ENCODE measurements around the gene PNMT.

PNMT gene

DNA sequence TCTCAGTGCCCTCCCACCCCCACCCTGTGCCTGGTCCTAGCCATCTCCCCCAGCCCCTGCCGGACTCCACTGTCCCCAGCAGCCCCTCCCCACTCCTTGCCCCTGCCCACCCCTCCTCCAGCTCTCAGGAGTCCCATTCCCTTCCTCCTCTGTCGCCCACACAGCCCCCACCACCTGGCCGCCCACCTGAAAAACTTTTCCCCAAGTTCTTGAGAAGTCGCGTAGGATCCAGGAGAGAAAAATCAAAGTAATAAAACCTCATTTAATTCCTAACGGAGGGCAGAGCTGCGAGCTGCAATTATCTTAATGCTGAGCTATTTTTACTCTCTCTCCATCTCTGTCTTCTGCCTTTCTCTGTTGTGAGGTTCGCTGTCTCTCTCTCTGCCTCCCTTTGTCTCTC is 43.9 kb upstream of the PNMT start:
- no peak overlapping the region for H3K4me3 ChIP-seq (ENCODE audit: low read length)
- TF ChIP-seq, protein P1, sequence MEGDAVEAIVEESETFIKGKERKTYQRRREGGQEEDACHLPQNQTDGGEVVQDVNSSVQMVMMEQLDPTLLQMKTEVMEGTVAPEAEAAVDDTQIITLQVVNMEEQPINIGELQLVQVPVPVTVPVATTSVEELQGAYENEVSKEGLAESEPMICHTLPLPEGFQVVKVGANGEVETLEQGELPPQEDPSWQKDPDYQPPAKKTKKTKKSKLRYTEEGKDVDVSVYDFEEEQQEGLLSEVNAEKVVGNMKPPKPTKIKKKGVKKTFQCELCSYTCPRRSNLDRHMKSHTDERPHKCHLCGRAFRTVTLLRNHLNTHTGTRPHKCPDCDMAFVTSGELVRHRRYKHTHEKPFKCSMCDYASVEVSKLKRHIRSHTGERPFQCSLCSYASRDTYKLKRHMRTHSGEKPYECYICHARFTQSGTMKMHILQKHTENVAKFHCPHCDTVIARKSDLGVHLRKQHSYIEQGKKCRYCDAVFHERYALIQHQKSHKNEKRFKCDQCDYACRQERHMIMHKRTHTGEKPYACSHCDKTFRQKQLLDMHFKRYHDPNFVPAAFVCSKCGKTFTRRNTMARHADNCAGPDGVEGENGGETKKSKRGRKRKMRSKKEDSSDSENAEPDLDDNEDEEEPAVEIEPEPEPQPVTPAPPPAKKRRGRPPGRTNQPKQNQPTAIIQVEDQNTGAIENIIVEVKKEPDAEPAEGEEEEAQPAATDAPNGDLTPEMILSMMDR (conservative IDR thresholded peaks at IDR 0.05; ENCODE audit: low read length): no peak
- no peak for DNase-seq (ENCODE audit: low read depth)

DNA sequence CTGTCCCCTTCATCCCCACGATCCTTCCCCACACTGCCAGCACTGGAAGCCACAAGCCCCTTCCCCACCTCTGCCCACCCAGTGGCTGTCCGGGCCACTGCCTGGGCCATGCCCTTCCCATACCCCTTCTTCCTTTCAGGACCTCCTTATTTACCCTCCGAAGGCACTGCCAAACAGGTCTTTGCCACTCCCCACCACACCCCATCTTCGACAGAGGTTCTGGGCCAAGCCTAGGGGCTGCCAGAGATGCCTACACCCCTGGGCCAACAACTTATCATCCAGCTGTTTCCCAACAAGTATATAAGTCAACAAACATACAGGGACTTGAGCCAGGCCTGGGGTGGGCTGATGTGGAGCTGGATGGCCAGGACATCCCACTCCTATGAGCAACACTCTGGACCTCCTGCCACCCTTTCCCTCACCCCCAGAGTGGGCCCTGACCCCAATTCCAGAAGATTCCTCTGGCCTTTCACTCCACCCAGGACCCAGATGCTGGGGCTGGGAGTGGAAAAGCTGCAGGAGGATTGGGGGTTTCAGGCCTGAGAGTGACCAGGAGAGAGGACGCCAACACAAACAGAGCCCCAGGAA is 43.0 kb upstream of the PNMT start:
- no peak overlapping the region for H3K4me3 ChIP-seq (ENCODE audit: low read length)
- DNase-seq (ENCODE audit: low read depth): no peak
- TF ChIP-seq, protein P1 (conservative IDR thresholded peaks at IDR 0.05; ENCODE audit: low read length): no peak

DNA sequence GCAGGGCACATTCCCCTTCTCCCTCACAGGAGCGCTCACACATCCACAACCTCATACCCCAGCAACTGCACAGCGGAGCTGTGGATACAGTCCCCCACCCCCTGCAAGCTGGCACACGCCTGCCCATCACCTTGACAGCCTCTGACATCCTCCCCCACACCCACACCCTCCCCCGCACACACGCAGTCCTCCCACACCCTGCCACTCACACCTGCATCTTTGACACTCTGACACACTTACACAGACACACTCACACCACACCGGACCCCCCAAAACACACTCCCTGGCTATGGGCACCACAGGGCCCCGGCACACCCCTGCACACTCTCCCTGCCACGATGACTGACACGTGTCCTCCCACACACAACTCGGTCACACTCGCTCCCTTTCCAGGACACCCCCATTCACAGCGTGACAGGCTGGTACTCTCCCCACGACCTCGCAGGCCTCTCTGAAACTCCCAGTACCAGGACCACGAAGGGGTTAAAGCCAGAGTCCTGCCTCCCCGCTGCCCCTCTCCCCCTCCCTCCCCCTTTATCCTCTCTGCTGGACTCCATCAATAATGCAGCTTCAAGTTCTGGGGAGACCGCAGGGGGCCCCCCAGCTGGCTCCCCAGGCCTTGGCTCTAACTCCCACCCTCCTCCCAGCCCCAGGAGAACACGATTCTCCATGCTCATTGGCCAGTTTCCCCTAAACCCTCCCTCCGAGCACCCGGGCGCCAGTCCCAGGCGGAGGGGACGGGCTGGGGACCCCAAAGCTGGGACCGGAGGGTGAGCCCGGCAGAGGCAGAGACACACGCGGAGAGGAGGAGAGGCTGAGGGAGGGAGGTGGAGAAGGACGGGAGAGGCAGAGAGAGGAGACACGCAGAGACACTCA is 41.8 kb upstream of the PNMT start, which contains the start of gene PPP1R1B:
TSS of gene PPP1R1B (plus strand) at position 782 of the 876 bp plus-strand sequence. CDS start 441 bp downstream, outside the sequence.
- TF ChIP-seq, protein P1 (conservative IDR thresholded peaks at IDR 0.05; ENCODE audit: low read length): no peak
- H3K4me3 ChIP-seq (ENCODE audit: low read length): no peak within 1 kb of the TSS
- no peak for DNase-seq (ENCODE audit: low read depth)

DNA sequence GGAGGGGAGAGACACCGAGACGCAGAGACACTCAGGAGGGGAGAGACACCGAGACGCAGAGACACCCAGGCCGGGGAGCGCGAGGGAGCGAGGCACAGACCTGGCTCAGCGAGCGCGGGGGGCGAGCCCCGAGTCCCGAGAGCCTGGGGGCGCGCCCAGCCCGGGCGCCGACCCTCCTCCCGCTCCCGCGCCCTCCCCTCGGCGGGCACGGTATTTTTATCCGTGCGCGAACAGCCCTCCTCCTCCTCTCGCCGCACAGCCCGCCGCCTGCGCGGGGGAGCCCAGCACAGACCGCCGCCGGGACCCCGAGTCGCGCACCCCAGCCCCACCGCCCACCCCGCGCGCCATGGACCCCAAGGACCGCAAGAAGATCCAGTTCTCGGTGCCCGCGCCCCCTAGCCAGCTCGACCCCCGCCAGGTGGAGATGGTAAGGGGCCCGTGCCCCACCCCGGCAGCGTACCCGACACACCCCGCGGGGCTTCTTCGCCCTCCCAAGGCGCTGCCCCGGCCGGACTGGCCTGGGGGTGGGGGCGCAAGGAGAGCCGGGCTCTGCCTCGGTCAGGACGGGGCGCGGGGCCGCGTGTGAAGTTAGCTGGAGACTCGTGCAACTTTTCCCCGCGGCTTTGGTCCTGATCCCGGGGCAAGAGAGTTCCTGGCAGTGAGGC is 41.1 kb upstream of the PNMT start:
- DNase-seq (ENCODE audit: low read depth): no peak
- TF ChIP-seq, protein P1 (conservative IDR thresholded peaks at IDR 0.05; ENCODE audit: low read length): no peak
- H3K4me3 ChIP-seq (ENCODE audit: low read length): no peak overlapping the region

DNA sequence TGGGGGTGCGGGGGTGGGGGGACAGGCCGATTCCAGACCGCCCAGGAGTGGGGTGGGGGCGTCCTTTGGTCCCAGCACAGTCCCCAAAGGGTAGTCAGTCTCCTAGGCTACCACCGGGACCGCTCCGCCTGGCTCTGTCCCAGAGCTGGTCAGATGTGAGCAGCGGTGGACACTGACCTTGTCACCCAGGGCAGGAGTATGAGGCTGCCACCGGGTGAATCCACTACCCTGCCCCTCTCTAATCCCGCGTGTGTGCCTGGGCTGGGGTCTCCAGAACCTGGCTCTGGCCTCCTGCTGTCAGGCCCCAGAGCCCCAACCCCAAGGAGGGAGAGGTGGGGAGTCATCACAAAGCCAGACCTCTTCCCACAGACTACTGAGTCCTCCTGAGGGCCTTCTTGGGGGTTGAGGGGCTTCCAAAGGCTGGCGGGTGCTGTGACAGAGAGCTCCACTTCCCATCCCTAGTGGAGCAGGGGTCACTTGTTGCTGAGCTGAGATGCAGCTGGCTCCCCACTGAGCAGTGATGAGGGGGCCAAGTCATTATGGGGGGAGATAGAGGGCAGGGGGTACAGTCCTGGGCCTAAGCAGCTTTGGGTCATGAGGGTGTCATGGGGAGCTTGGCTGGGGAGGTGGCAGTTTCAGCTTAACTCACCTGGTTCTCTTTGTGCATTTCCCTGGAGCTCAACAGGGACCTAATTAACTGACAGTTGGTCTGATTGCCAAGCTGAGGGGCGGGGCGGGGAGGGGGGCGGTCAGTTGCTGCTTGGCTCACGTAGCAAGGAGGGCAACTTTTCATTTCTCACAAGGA is 40.3 kb upstream of the PNMT start:
- TF ChIP-seq, protein P1 (conservative IDR thresholded peaks at IDR 0.05; ENCODE audit: low read length): no peak
- H3K4me3 ChIP-seq (ENCODE audit: low read length): no peak overlapping the region
- no peak for DNase-seq (ENCODE audit: low read depth)

DNA sequence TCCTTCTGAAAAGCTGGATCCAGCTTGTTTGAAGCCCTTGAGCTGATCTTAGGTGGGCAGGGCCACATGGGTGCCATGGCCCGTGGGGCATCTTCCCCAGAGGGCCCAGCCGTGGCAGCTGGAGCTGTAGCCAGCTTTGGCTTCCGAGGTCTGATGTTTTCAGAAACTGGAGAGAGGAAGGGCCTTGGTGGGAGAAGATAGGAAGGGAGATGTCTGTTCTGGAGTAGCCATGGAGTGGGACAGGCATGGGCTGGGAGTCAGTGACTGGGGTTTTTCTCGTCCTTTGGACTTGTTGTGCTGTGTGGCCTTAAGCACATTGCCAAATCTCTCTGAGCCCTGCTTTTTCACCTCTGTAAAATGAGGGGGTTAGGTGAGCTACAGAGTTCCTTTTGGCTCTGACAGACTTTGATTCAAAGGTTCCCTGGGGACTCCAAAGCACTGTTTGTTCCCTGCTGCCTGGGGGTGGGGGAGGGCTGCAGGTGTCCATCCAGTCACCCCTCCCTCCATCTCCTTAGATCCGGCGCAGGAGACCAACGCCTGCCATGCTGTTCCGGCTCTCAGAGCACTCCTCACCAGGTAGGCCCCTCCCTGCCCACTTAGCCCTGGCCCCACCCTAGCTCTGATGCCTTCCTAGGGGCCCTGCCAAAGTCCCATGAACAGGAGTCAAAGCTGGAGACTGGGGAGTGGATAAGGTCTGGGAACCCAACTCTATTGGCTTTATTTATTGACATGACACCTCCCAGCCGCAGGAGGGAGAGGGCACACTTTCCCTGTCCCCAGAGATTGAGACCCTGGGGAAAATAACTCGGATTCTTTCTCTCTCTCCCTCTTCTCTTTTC is 39.4 kb upstream of the PNMT start:
- no peak overlapping the region for H3K4me3 ChIP-seq (ENCODE audit: low read length)
- TF ChIP-seq, protein P1 (conservative IDR thresholded peaks at IDR 0.05; ENCODE audit: low read length): no peak
- DNase-seq (ENCODE audit: low read depth): no peak
